ENCODE measurements around the gene KLHL26.
"Not testable (repeated sequence)": the region's sequence is repeated elsewhere in the genome, so short reads cannot be mapped to it uniquely, and the experiment has no call there.

Gene KLHL26

DNA sequence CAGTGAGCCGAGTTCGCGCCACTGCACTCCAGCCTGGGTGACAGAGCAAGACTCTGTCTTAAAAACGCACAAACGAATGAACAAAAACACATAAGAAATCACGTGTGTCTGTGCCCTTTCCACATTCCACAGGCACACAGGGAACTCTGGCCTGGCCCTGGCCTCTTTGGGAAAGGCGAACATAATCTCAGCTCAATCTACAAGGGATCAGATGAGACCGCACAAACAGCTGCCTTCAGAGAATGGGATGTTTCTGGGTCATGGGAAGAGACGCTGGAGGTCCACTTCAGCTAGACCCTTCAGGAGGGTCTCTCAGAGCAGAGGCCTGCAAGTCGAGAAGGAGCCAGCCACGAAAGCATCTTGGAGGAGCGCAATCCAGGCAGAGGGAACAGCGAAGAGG lies 40.3 kb downstream of the KLHL26 start:
- Histone ChIP-seq H2BK5ac (ENCODE audit: low read length) (no peak overlapping the region), H3K4me1 (ENCODE audit: control insufficient read depth in 2 of 2, insufficient read depth in 1 of 2, low read depth in 1 of 2, low read length in 2 of 2) (peaks cover 5 to 15% of the 10 kb centered on the region in 2 donors), H3K9me3 (replicated peaks in 1 of 2; ENCODE audit: control insufficient read depth in 2 of 2, insufficient read depth in 1 of 2, low read depth in 1 of 2, low read length in 2 of 2) (no peaks in the 10 kb centered on the region), H2AFZ (ENCODE audit: low read length) (peak overlapping the region; percentile 68), H3K27ac (replicated peaks; ENCODE audit: low read length) (no peak overlapping the region), H4K8ac (ENCODE audit: low read depth, low read length) (no peak overlapping the region), H3K18ac (ENCODE audit: low read length) (peak overlapping the region; percentile 69), H3K4me3 (ENCODE audit: low read length in 2 of 2) (no peak overlapping the region), H2BK15ac (ENCODE audit: low read length) (no peak overlapping the region), H3K27me3 (ENCODE audit: control insufficient read depth in 3 of 3, insufficient read depth in 3 of 3, low read depth in 1 of 3, low read length in 3 of 3) (no peaks in the 10 kb centered on the region), H3K79me1 (ENCODE audit: low read depth, low read length) (no peaks in the 10 kb centered on the region), H4K91ac (ENCODE audit: low read depth, low read length, poor library complexity) (no peak overlapping the region), H3K4me2 (ENCODE audit: insufficient read depth, low read length, poor library complexity, severe bottlenecking) (no peak overlapping the region), H3K14ac (ENCODE audit: low read length) (peak overlapping the region; percentile 59), H2AK5ac (ENCODE audit: low read depth, low read length) (no peak overlapping the region), H3K9ac (ENCODE audit: low read depth, low read length, poor library complexity) (no peak overlapping the region), H3K4ac (ENCODE audit: low read length) (no peak overlapping the region), H2BK120ac (ENCODE audit: low read depth, low read length) (no peak overlapping the region), H3K23ac (ENCODE audit: low read depth, low read length, poor library complexity) (no peak overlapping the region), H3K36me3 (replicated peaks in 1 of 2; ENCODE audit: control insufficient read depth in 2 of 2, insufficient read depth in 2 of 2, low read length in 2 of 2) (peaks cover 0 to 1% of the 10 kb centered on the region in 2 donors), H2BK12ac (ENCODE audit: low read length) (no peak overlapping the region)
- no CpG with 5 or more reads among the region's 13 CpGs for WGBS, 2 donors (ENCODE audit: extremely low coverage in 2 of 2, insufficient read length in 2 of 2, insufficient replicate concordance in 1 of 2)
- no peak for DNase-seq (ENCODE audit: low spot score)

DNA sequence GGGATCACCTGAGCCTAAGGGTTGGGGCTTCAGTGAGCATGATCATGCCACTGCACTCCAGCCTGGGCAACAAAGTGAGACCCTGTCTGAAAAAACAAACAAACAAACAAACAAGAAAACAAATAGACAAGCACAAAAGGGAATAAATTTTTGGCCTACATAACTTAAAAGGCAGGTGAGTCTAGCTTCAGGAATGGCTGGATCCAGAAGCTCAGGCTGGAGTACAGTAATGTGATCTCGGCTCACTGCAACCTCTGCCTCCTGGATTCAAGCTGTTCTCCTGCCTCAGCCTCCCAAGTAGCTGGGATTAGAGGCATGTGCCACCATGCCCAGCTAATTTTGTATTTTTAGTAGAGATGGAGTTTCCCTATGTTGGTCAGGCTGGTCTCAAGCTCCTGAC lies 43.3 kb downstream of the KLHL26 start:
- H3K14ac ChIP-seq (ENCODE audit: low read length); H3K79me1 ChIP-seq (ENCODE audit: low read depth, low read length); H2AFZ ChIP-seq (ENCODE audit: low read length); H2BK5ac ChIP-seq (ENCODE audit: low read length); H4K8ac ChIP-seq (ENCODE audit: low read depth, low read length); H3K23ac ChIP-seq (ENCODE audit: low read depth, low read length, poor library complexity); H3K9me3 ChIP-seq (replicated peaks in 1 of 2; ENCODE audit: control insufficient read depth in 2 of 2, insufficient read depth in 1 of 2, low read depth in 1 of 2, low read length in 2 of 2); H3K9ac ChIP-seq (ENCODE audit: low read depth, low read length, poor library complexity); DNase-seq (ENCODE audit: low spot score); H2BK12ac ChIP-seq (ENCODE audit: low read length); H3K4me2 ChIP-seq (ENCODE audit: insufficient read depth, low read length, poor library complexity, severe bottlenecking); H2AK5ac ChIP-seq (ENCODE audit: low read depth, low read length); H3K36me3 ChIP-seq (replicated peaks in 1 of 2; ENCODE audit: control insufficient read depth in 2 of 2, insufficient read depth in 2 of 2, low read length in 2 of 2); H2BK120ac ChIP-seq (ENCODE audit: low read depth, low read length); H3K4me3 ChIP-seq (ENCODE audit: low read length in 2 of 2); H3K27me3 ChIP-seq (ENCODE audit: control insufficient read depth in 3 of 3, insufficient read depth in 3 of 3, low read depth in 1 of 3, low read length in 3 of 3); H3K18ac ChIP-seq (ENCODE audit: low read length); H4K91ac ChIP-seq (ENCODE audit: low read depth, low read length, poor library complexity); H2BK15ac ChIP-seq (ENCODE audit: low read length); H3K27ac ChIP-seq (replicated peaks; ENCODE audit: low read length); H3K4ac ChIP-seq (ENCODE audit: low read length): not testable (repeated sequence)
- H3K4me1 ChIP-seq (ENCODE audit: control insufficient read depth in 2 of 2, insufficient read depth in 1 of 2, low read depth in 1 of 2, low read length in 2 of 2): peaks cover 14 to 16% of the 10 kb centered on the region in 2 donors
- WGBS, 2 donors (ENCODE audit: extremely low coverage in 2 of 2, insufficient read length in 2 of 2, insufficient replicate concordance in 1 of 2): no CpG with 5 or more reads among the region's 1 CpG

DNA sequence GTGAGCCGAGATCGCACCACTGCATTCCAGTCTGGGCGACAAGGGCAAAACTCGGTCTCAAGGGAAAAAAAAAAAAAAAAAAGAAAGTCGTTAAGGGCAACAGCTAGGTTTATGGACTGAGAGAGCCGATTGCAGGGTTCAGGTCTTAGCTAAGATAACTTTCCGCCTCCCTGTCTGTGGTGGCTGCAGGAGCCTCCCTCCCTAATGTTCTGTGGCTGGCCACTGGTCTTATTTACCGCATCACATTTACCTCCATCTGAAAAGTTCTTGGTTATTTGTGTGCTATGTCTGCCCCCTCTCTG lies 45.9 kb downstream of the KLHL26 start:
- Histone ChIP-seq H3K9me3 (replicated peaks in 1 of 2; ENCODE audit: control insufficient read depth in 2 of 2, insufficient read depth in 1 of 2, low read depth in 1 of 2, low read length in 2 of 2) (no peaks in the 10 kb centered on the region), H2AK5ac (ENCODE audit: low read depth, low read length) (peak overlapping the region; percentile 53), H3K79me1 (ENCODE audit: low read depth, low read length) (peaks cover 13% of the 10 kb centered on the region), H2BK12ac (ENCODE audit: low read length) (no peak overlapping the region), H3K9ac (ENCODE audit: low read depth, low read length, poor library complexity) (no peak overlapping the region), H3K23ac (ENCODE audit: low read depth, low read length, poor library complexity) (no peak overlapping the region), H2BK15ac (ENCODE audit: low read length) (peak overlapping the region; percentile 9), H3K36me3 (replicated peaks in 1 of 2; ENCODE audit: control insufficient read depth in 2 of 2, insufficient read depth in 2 of 2, low read length in 2 of 2) (no peaks in the 10 kb centered on the region), H3K4me3 (ENCODE audit: low read length in 2 of 2) (peak overlapping the region; percentile 67 to 85), H4K8ac (ENCODE audit: low read depth, low read length) (no peak overlapping the region), H2AFZ (ENCODE audit: low read length) (peak overlapping the region; percentile 94), H3K27ac (replicated peaks; ENCODE audit: low read length) (no peak overlapping the region), H4K91ac (ENCODE audit: low read depth, low read length, poor library complexity) (no peak overlapping the region), H3K27me3 (ENCODE audit: control insufficient read depth in 3 of 3, insufficient read depth in 3 of 3, low read depth in 1 of 3, low read length in 3 of 3) (no peaks in the 10 kb centered on the region), H2BK120ac (ENCODE audit: low read depth, low read length) (no peak overlapping the region), H3K4me2 (ENCODE audit: insufficient read depth, low read length, poor library complexity, severe bottlenecking) (peak overlapping the region; percentile 86), H3K14ac (ENCODE audit: low read length) (peak overlapping the region; percentile 3), H3K4ac (ENCODE audit: low read length) (no peak overlapping the region), H3K18ac (ENCODE audit: low read length) (peak overlapping the region; percentile 2), H3K4me1 (ENCODE audit: control insufficient read depth in 2 of 2, insufficient read depth in 1 of 2, low read depth in 1 of 2, low read length in 2 of 2) (peaks cover 7 to 12% of the 10 kb centered on the region in 2 donors), H2BK5ac (ENCODE audit: low read length) (peak overlapping the region; percentile 93)
- no peak for DNase-seq (ENCODE audit: low spot score)
- no CpG with 5 or more reads among the region's 8 CpGs for WGBS, 2 donors (ENCODE audit: extremely low coverage in 2 of 2, insufficient read length in 2 of 2, insufficient replicate concordance in 1 of 2)

DNA sequence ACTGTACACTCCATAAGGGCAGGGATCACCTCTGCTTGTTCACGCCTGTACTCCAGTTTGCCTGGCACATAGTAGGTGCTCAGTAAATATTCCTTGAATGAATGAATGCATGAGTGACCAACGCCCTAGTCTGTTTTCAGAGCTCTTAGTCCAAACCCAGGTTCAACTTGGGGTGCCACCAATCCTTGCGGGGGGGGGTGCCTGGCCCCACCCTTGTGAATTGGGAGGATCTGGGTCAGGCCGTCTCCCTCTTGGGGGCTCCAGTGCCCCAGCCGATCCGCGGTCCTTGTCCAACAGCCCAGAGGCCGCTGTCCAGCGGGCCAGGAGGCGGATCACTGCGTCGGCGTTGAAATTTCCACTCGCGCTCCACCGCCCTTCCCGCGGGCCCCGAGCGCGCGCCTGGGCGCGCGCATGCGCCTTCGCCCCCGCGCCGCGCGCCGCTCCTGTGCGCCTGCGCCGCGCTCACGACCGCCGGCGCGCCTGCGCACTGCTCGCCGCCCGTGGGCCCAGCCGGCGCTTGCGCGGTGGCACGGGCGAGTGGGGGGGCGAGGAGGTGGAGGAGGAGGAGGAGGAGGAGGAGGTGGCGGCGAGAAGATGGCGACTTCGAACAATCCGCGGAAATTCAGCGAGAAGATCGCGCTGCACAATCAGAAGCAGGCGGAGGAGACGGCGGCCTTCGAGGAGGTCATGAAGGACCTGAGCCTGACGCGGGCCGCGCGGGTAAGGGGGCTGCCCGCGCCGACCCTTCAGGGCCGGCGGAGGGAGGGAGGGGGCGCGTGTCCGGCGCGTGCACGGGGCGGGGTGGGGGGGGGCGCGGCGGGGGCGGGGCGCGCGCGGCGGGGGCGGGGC lies 46.5 kb downstream of the KLHL26 start, which contains the start of gene CRTC1:
Gene CRTC1 (plus strand): TSS at position 572 of the 849 bp plus-strand sequence. CDS start 23 bp downstream, at position 595.
- no peaks in the 10 kb centered on the region for H3K27me3 ChIP-seq (ENCODE audit: control insufficient read depth in 3 of 3, insufficient read depth in 3 of 3, low read depth in 1 of 3, low read length in 3 of 3)
- H2BK15ac ChIP-seq (ENCODE audit: low read length): peak within 1 kb of the TSS; percentile 90
- H2AFZ ChIP-seq (ENCODE audit: low read length): peak within 1 kb of the TSS; percentile 94
- WGBS, 2 donors (ENCODE audit: extremely low coverage in 2 of 2, insufficient read length in 2 of 2, insufficient replicate concordance in 1 of 2): no CpG with 5 or more reads among the region's 93 CpGs
- no peak within 1 kb of the TSS for H4K91ac ChIP-seq (ENCODE audit: low read depth, low read length, poor library complexity)
- H2BK5ac ChIP-seq (ENCODE audit: low read length): peak within 1 kb of the TSS; percentile 93
- peaks cover 4 to 11% of the 10 kb centered on the region in 2 donors for H3K4me1 ChIP-seq (ENCODE audit: control insufficient read depth in 2 of 2, insufficient read depth in 1 of 2, low read depth in 1 of 2, low read length in 2 of 2)
- peak within 1 kb of the TSS; percentile 2 for H3K4ac ChIP-seq (ENCODE audit: low read length)
- peak within 1 kb of the TSS; percentile 100 for H3K18ac ChIP-seq (ENCODE audit: low read length)
- peak within 1 kb of the TSS; percentile 73 for H3K27ac ChIP-seq (replicated peaks; ENCODE audit: low read length)
- peak within 1 kb of the TSS; percentile 86 for H2BK12ac ChIP-seq (ENCODE audit: low read length)
- H3K36me3 ChIP-seq (replicated peaks in 1 of 2; ENCODE audit: control insufficient read depth in 2 of 2, insufficient read depth in 2 of 2, low read length in 2 of 2): no peaks in the 10 kb centered on the region
- peak within 1 kb of the TSS; percentile 43 for H4K8ac ChIP-seq (ENCODE audit: low read depth, low read length)
- H3K14ac ChIP-seq (ENCODE audit: low read length): peak within 1 kb of the TSS; percentile 94
- peak; percentile 89 for DNase-seq (ENCODE audit: low spot score)
- peak within 1 kb of the TSS; percentile 98 for H3K23ac ChIP-seq (ENCODE audit: low read depth, low read length, poor library complexity)
- H3K9ac ChIP-seq (ENCODE audit: low read depth, low read length, poor library complexity): peak within 1 kb of the TSS; percentile 91
- H2BK120ac ChIP-seq (ENCODE audit: low read depth, low read length): no peak within 1 kb of the TSS
- peaks cover 16% of the 10 kb centered on the region for H3K79me1 ChIP-seq (ENCODE audit: low read depth, low read length)
- peak within 1 kb of the TSS; percentile 91 for H3K4me2 ChIP-seq (ENCODE audit: insufficient read depth, low read length, poor library complexity, severe bottlenecking)
- H2AK5ac ChIP-seq (ENCODE audit: low read depth, low read length): peak within 1 kb of the TSS; percentile 87
- peak within 1 kb of the TSS; percentile 67 to 89 for H3K4me3 ChIP-seq (ENCODE audit: low read length in 2 of 2)
- H3K9me3 ChIP-seq (replicated peaks in 1 of 2; ENCODE audit: control insufficient read depth in 2 of 2, insufficient read depth in 1 of 2, low read depth in 1 of 2, low read length in 2 of 2): no peaks in the 10 kb centered on the region

Measured in neuronal stem cell (in vitro differentiated cells).